GM21737 (cell line): ENCODE data around the gene CDON.
"Not testable (repeated sequence)": the region's sequence is repeated elsewhere in the genome, so short reads cannot be mapped to it uniquely, and the experiment has no call there.

Experiments
- ATAC-seq: cut with Tn5 transposase; IDR thresholded peaks from one replicate; pipeline ENCODE4 v1.9.1; 2021; ENCODE audit warnings: mild to moderate bottlenecking, moderate library complexity; ENCODE audit not compliant: unreplicated experiment

CDON gene

GRCh38 chr11:125995313-125995712 lies 67.4 kb downstream of the CDON start:
- no peak for ATAC-seq

GRCh38 chr11:125994509-125994908 lies 68.2 kb downstream of the CDON start:
- no peak for ATAC-seq

DNA sequence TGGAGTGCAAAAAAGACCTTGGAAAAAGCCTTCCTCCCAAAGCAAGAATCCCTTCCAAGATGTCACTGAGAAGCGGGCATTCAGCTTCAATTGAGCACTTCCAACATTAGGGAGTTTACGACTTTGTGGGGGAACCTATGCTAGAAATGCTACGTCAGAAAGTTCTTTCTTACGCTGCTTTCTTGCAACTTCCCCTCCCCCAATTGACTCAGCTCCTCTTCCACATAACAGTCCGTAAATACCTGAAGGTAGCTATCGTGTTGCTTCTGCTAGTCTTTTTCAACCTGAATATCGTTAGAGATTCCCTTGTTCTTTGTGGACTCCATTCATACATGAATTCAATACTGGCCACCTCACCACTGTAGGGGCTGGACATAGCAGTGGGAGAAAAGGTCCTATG lies 69.8 kb downstream of the CDON start:
- no peak for ATAC-seq

DNA sequence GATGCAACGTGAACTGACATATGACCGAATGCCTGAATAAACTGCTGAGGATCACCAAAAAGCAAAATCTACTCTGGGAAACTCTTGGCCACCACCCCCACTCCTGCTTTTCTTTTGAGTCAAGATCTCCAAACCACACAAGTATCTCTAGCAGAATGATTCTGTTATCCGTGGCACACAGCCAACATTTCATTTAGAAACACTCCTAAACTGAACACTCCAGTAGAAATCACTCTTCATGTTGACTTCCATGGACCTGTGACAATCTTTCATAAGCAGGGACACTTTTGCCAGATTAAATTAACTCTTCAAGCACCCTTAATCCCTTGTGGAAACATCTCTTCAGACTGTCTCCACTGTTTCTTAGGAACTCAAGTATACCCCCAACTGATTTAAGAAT lies 72.4 kb downstream of the CDON start:
- no peak for ATAC-seq

GRCh38 chr11:125987066-125987641 lies 75.5 kb downstream of the CDON start:
- no peak for ATAC-seq

DNA sequence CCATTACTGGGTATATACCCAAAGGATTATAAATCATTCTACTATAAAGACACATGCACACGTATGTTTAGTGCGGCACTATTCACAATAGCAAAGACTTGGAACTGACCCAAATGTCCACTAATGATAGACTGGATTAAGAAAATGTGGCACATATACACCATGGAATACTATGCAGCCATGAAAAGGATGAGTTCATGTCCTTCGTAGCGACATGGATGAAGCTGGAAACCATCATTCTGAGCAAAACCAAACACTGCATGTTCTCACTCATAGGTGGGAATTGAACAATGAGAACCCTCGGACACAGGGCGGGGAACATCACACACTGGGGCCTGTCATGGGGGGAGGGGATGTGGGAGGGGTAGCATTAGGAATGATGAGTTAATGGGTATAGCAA lies 76.7 kb downstream of the CDON start:
- ATAC-seq, result not testable (repeated sequence)

DNA sequence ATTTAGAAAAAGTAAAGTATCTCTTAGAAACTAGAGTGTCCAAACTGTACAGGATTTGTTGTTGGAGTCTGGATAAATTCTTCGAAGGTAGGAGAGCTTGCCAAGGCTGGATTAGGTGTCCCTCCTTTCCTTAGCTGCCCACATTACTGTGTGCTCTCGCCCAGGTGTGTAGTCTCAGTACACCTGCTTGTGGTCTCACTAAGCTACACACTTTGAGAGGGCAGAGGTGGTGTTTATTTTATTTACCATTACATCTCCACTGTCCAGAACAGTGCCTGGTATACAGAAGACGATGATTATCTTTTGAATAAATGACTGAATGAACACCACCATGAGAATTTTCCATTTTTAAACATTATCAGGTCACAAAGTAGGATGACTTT lies 80.3 kb downstream of the CDON start:
- no peak for ATAC-seq

- ATAC-seq, result no peak
Observed at GRCh38 chr11:125980436-125980835, 82.2 kb downstream of the CDON start.

GRCh38 chr11:125979511-125979910 lies 83.2 kb downstream of the CDON start:
- ATAC-seq, result no peak

- ATAC-seq, result no peak
Observed at GRCh38 chr11:125978778-125979407, 83.8 kb downstream of the CDON start.

GRCh38 chr11:125978181-125978716 lies 84.4 kb downstream of the CDON start:
- no peak for ATAC-seq

DNA sequence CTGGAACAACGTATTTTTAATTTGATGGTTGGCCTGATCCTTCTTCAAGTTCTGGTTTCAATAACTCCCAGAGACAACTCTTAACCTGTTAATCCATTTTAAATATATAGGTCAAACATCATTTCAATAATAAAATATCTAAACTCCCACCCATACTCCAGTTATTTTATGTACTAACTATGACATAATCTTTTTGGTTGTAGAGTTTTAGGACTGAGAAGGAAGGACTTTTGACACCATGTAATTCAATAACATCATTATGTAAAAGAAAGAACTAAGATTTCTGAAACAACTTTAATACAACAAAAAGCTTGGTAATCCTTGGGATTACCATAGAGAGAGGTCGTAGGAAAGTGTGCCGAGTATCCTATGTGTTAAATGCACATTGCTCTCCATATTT lies 85.3 kb downstream of the CDON start:
- no peak for ATAC-seq

GRCh38 chr11:125976156-125976555 lies 86.5 kb downstream of the CDON start:
- no peak for ATAC-seq

- ATAC-seq, result no peak
Observed at GRCh38 chr11:125975634-125976033, 87.0 kb downstream of the CDON start.

- ATAC-seq, result no peak
Observed at GRCh38 chr11:125974284-125974683, 88.4 kb downstream of the CDON start.

DNA sequence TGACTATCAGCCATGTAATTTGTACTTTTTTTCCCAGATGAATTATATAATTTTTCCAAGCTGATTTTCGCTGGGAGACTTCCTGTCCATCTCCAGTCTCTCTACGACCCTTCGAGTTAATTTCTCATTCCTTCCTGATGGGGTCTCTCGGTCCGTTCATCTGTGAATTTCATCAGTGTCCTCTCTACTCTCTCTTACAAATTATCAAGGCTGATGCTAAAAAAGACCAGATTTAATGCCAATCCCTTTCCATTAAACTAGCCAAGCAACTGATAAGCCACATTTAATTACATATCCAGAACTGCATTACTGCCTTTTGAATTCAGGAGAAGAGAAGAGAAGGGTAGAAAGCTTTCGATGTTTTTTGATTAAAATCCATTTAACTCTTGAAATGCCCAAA lies 91.0 kb downstream of the CDON start:
- ATAC-seq, result no peak

DNA sequence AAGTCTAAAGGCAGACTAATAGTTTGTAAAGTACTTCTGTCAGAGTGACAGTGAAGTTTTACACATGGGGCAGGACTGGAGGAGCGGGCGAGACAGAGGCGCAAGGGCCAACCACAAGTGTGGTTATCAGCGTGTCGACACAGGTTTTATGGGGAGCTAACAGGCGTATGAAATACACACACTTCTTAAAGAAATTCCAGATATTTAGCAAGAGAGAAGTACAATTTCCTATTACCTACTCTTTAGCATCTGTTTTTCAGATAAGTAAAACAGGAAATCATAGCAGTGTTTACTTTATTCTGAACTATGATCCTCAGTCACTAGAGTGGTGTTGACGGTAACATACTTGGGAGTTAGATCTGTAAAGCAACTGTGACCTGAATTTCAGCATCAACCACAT lies 94.3 kb downstream of the CDON start:
- ATAC-seq, result no peak

DNA sequence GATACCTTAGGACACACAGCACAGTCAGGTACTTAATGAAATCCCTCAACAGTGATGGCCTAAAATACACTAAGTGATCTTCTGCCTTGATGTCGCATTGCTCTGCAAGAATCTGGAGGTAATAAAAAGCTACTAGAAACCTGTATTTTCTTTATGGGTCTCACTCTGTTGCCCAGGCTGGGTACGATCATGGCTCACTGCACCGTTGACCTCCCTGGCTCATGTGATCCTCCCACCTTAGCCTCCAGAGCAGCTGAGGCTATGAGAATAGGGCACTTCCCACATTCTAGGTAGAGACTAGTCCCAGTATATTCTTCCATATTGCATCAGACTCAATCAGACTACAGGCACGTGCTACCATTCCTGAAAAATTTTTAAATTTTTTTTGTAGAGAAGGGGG lies 95.2 kb downstream of the CDON start:
- no peak for ATAC-seq

- ATAC-seq, result no peak
Observed at GRCh38 chr11:125960771-125961170, 101.9 kb downstream of the CDON start.

DNA sequence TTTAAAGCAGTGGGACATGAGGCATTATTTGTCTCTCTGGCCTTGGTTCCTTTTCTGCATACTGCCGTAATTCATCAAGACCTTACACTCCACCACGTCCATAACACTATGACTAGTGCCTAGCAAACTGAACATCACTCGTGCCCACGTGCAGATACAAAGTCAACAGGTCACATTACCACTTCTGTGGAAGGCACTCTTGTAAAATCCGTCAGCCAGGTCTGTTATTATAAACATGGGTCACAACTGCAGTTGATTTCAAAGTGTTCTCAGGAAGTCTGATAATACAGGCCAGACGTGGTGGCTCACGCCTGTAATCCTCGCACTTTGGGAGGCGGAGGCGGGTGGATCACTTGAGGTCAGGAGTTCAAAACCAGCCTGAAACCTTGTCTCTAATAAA lies 102.7 kb downstream of the CDON start:
- no peak for ATAC-seq

DNA sequence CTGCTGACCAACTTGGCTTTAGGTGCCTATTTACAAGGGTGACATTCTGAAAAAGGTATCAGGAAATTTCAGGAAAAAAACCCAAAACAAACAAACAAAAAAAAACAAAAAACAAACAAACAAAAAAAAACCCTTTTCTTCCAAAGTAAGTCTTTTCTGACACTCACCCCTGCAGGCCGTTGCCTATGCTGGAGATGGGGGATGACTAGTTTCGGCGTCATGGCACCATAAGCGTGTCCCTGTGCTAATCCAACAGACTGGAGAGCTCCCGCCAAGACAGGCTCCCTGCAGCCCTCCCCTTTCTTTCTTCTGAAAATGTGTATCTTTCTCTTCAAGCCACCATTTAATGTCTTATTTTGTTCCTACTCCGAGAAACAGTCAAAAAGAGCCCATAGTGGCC lies 103.2 kb downstream of the CDON start:
- no peak for ATAC-seq

DNA sequence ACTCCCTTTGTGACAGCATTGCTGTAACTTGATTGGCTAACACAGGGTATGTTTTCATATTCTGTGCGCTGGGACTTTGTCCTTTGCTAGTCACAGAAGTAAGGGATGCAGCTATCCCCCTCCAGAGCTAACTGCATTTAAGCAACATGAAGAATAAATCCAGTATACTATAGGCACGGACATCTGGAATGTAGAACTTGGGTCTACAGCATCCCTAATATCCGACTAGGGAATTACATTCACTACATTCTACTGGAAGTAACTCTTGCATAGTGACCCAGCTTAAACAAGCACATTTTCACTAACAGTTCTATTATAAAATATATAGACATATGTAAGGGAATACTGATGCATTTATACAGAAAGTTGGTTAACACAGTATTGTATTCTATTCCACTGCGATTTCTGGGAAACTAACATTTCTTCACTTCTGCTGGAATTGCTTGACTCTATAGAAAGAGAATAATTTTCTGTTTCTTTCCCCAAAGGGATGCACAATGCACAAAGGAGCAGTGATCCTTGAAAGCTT lies 103.7 kb downstream of the CDON start:
- ATAC-seq, result no peak
